ENCODE results near the gene TP53I11.
A peak's percentile ranks its signal among the peaks of the same experiment; 100 is the strongest.

TP53I11 gene

GRCh38 chr11:44960200-44960845, 9.6 kb upstream of the TP53I11 start:
- no peak for DNase-seq (ENCODE audit: low read depth)
- TF ChIP-seq CTCF (IDR thresholded peaks at IDR 0.05; ENCODE audit: low read length, missing control alignments), result no peak
- no peak overlapping the region for H3K4me3 ChIP-seq (replicated peaks; ENCODE audit: low read depth, low read length)

GRCh38 chr11:44959064-44959463, 8.4 kb upstream of the TP53I11 start:
- TF ChIP-seq CTCF (IDR thresholded peaks at IDR 0.05; ENCODE audit: low read length, missing control alignments), result no peak
- H3K4me3 ChIP-seq (replicated peaks; ENCODE audit: low read depth, low read length), result no peak overlapping the region
- DNase-seq (ENCODE audit: low read depth), result no peak

- no peak for DNase-seq (ENCODE audit: low read depth)
- TF ChIP-seq CTCF (IDR thresholded peaks at IDR 0.05; ENCODE audit: low read length, missing control alignments), result no peak
Observed at GRCh38 chr11:44957776-44958564, 7.3 kb upstream of the TP53I11 start.

GRCh38 chr11:44957040-44957515, 6.4 kb upstream of the TP53I11 start:
- no peak overlapping the region for H3K4me3 ChIP-seq (replicated peaks; ENCODE audit: low read depth, low read length)
- no peak for TF ChIP-seq CTCF (IDR thresholded peaks at IDR 0.05; ENCODE audit: low read length, missing control alignments)
- no peak for DNase-seq (ENCODE audit: low read depth)

More at GRCh38 chr11:44957776-44958564, 7.3 kb upstream of the TP53I11 start:
- H3K4me3 ChIP-seq (replicated peaks; ENCODE audit: low read depth, low read length), result no peak overlapping the region

- DNase-seq (ENCODE audit: low read depth), result peak; percentile 94
- TF ChIP-seq CTCF (IDR thresholded peaks at IDR 0.05; ENCODE audit: low read length, missing control alignments), result no peak
- H3K4me3 ChIP-seq (replicated peaks; ENCODE audit: low read depth, low read length), result no peak overlapping the region
Observed at GRCh38 chr11:44955015-44955738, 4.5 kb upstream of the TP53I11 start.

- H3K4me3 ChIP-seq (replicated peaks; ENCODE audit: low read depth, low read length), result no peak overlapping the region
- no peak for TF ChIP-seq CTCF (IDR thresholded peaks at IDR 0.05; ENCODE audit: low read length, missing control alignments)
- DNase-seq (ENCODE audit: low read depth), result no peak
Observed at GRCh38 chr11:44954051-44954906, 3.6 kb upstream of the TP53I11 start.
